ENCODE data around the gene PIM2.
A peak's percentile ranks its signal among the peaks of the same experiment; 100 is the strongest.

Gene PIM2

DNA sequence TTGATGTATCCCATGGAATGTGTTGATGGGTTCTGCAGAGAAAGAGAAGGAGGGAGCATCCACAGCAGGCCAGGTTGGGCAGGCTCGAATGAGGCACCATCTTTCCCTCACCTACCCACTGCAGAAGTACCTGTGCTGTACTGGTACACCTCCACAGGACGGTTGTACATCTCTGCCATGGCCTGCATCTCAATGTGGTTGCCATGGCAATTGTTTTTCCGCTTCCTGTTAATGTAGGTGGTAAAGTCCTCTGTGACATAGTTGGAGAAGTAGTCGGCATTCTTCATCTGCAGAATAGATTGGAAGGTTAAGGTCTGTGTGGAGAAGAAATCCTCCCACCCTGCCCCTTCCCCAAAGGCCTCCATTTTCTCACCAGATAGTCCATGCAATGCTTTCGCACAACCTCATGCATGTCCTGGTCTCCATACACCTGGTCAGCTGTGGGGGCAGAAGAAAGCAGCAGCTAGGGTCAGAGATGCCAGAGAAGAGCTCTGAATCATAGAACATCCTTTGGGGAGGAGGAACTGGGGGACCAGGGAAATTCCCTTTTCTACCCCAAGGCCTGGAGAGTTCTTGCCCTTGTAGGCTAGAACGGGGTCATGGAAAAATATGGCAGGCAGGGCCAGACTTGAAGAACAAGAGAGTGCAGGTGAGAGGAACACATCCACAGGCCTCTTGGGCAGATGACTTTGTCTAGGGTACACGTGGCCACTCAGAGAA lies 15.9 kb upstream of the PIM2 start:
- DNase-seq, result no peak

DNA sequence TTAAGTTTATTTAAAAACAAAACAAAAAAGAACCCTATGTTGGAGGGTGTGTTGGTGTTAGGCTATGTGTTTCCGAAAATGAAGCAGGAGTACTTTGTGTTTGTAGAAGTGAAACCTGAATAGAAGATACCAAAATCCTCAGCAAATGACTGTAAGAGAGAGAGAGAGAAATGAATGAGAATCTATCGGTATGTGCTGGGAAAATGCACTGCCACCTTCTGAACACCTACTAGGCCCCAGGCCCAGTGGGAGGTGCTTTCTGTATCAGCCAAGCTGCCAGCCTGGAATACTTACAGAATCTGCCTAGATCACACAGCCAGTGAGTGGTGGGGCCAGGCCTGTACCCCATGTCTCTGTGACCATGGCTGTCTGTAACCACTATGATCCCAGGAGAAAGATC lies 14.9 kb upstream of the PIM2 start:
- no peak for DNase-seq

DNA sequence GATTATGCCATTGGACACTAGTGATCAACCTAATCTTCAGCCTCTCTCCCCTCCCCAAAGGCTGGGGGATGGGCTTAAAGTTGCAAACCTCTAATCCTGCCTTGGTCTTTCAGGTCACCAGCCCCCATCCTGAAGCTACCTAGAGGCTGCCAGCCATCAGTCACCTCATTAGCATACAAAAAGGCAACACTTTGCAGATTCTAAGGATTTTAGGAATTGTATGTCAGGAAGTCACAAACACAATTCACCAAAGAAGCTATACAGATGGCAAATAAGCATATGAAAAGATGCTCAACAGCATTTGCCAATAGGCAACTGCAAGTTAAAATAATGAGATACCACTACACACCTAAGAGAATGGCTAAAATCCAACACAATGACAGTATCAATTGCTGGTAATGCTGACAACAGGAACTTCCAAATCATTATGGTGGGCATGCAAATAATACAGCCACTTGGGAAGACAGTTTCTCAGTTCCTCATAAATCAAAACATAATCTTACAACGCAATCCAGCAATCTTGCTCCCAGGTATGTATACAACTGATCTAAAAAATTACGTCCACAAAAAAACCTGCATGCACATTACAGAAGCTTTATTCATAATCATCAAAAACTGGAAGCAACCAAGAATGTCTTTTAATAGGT lies 9.0 kb upstream of the PIM2 start:
- DNase-seq, result no peak

DNA sequence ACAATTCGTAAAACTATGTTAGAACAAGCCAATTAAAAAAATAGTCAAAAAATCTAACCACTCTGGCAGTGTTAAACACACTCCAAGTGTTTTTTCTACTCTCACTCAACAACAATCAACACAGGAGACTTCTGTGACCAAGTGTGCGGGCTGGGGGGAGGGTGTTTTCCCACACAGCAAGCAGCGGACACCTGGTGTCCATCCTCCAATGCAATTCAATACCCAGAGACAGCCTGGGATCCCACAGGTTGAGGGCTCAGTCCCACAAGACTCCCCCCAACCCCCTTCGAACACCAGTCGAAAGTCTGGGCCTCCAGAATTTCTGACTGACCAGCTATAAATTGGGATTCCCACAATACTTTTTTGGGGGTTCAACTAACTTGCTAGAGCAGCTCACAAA lies 8.3 kb upstream of the PIM2 start:
- no peak for DNase-seq

DNA sequence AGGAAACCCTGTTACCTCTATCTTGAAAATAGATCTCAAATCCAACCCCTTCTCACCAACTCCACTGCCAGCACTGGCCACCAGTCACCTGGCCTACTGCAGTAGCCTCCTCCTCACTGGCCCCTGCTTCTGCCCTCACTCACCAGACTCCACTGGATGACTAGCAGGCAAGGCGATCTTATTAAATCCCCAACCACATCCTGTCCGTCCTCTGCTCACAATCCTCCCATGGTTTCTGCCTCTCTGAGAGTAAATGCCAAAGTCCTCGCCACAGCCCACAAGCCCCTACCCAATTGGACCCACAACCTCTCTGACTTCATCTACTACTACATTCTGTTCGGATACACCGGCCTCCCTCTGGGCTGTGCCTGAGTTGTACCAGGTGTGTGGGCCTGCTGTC lies 5.4 kb upstream of the PIM2 start:
- DNase-seq, result no peak

DNA sequence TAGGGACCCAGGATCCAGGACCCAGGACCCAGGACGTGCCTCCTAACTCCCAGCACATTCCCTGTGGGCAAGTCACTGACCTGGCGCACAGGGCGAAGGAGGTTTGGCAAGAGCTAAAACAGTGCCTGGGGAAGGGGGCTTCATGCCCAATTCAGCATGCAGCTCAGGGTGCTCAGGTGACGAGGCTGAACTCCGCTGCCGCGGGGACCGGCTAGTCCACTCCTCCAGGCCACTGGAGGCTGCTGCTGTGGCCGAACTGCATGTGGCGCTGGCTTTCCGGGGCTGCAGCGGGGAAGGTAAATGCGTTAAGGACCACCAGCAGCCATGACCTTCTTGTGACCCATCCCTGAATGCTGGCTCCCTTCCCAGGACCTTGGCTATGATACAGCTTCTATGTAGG lies 4.9 kb upstream of the PIM2 start:
- no peak for DNase-seq

DNA sequence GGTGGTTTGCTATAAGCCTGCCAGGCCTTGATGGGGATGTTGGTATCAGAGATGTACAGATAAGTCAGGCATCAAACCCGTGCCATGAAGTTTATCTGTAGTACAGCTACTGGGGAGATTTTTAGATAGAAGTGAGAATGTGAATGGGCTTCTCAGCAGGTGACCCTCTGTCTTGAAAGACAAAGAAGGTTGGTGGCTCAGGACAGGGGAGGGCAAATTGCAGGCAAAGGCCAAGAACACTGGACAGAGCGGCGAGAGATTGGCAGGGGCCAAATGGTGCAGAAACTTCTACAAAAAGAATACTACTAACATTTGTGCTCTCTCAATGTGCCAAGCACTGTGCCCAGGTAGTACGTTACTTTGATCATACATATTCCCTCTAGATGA lies 1.9 kb upstream of the PIM2 start:
- no peak for DNase-seq

DNA sequence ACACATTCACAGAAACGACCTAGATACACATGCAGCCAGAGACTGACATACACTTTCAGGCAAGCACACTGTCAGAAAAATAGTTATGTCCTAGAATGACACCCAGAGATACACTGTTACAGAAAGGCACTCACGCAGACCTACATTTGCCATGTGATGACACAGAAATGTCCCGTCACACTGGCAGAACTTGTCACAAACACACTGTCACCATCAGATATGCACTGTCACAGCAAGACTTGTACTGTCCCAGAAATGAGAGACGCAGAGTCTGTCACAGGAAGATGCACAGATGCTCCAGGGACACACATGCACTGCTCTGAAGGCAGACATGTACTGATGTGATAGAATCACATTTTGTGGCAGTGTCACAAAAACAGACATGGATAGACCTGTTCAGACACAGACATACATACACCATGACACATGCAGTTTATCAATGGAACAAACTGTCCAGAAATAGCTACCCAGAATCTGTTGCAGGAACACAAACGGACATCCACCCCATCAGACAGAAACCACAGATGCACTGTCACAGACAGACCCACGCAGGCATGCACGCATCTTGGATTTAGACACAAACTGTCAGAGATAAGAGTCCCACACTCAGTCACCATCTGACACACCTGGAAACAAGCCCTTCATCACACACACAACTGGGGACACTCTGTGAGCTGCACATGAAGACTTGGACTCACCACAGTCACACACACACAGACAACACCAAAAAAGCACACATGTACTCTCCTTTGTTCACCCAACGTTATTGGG lies 1.3 kb upstream of the PIM2 start:
- no peak for DNase-seq

DNA sequence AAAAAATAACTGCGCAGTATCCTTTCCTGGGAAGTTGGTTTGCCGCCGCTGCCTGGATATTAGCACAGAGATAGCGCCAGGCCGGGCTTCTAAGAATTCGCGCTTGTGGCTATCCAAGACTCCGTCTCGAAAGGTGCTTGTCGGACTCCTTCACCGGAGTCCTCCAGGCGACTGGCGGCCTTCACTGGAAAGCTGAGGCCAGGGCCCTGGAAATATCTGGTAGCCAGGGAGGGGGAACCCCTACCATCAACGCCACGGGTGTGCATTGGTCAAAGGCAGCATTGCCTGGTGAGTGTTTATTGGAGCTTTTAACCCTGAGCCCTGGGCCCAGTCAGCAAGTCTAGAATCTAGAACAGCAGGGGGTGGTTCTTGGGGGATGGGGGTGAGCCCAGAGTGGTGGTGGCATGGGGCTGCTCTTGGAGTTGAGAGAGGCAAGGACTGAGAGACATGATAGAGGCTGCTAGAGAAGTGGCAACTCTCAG lies 577 bp upstream of the PIM2 start:
- no peak for DNase-seq

DNA sequence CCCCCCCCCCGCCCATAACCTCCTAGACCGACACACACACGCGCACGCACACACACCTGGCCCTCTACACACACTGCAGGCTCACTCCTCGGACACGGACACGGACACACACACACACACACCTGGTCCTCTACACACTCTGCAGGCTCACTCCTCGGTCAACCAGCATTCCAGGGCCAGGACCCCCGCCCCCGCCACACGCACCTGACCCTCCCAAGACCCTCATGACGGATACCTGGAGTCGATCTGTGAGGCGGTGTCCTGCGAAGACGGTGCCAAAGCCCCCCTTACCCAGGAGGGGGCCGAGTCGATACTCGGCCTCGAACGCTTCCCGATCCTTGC lies 552 bp downstream of the PIM2 start:
- DNase-seq, result no peak

DNA sequence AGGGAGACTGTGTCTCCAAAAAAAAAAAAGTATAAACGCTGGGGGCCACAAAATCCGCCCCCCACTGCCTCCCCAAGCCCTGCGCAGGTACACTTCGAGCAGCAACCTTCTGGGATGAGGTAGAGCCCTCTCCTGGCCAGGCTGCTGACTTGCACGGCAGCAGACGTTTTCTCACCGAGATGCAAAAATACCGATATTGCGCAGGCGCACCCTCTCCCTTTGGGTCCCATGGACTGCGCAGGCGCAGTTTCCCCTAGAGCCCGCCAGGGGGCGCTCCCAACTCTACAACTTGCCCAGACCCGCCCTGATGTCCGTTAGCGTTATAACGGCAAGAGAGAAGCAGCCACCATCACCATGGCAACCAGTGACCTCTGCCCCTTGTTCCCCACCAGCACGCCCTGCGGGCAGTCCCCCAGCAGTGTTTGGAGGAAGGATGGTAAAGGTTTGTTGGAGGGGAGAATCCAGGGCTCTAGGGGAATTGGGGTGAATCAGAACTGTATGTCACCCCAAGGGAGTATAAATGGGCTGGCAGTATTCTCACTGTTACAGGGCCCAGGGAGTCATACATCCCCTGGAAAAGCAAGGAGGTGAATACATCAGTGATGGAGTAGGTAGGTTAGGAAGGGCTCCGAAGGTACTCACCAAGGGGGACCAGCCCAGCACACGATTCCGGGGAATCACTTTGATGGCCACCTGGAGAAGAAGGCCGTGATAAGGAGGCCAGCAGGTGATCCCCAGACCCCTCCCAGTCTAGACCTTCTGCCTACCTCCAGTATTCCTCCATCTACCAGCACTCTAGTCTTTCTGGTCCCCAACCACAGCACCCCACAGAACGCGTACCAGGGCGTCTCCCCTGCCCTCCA lies 1.5 kb downstream of the PIM2 start:
- DNase-seq, result peak; percentile 83

- no peak for DNase-seq
These were observed 4.0 kb downstream of the PIM2 start for GRCh38 chrX:48914593-48915493.

DNA sequence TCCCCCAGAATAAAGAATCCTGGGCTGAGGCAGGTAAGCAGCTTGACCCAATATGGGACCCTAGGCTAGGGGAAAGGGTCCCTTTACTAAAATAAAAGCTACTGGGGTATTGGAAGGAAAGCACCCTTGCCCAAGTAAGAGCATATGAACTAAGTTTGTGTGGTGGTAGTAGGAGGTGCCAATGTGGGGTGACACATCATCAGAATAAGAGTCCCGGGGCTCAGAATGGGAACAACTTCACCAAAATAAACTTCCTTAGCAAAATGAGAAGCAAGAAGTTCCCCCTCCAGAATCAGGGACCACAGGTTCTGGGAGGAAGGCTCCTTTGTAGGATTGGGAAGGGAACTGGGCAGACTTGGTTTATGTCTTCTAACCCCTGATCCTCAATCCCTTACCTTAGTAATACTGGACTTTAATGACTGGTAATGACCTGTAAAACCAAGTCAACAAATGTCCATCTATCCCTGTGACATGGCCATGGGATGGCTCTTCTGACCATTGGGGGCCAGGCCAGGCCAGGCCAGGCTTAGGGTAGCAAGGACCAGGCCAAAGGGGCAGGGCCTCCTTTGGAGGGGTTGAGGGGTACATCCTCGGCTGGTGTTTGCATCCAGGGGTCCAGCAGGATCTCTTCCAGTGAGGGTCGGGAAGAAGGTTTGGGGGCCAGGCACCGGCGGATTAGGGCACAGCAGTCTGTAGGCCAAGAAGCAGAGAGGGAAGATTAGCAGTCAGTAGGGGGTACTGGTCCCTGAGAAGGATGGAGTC lies 5.0 kb downstream of the PIM2 start:
- no peak for DNase-seq

DNA sequence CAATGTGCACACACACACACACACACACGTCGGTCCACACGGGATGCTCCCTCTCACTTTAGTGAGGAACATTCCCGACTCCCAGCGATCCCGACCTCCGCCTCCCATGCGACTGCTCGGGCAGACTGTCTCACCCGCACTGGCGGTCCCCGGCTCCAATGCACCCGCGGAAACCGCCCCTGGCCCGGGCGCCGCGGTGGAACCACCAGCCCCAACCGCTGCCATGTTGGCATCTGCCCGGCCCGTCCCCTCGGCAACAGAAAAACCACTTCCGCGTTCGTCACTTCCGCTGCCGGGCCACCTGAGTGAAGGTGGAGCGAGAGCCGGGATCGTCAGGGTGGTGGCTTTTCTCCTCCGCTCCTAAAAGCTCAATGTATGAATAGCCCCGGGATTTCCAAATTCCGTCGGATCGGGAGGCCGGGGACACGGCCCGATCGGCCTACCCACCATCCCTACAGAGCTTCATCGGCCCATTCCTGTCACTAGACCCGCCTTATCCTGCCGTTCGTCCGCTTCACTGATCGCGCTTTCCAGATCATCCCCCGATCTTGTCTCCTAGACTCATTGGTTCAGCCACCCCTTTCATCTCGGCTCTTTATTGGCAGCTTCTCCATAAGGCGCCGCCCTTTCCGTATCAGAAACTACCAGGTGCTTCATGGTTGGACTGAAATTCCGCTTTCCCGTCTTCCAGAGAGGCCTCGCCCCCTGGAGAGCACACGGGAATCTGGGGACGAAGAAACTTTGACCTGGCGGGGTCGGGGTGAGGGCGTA lies 7.2 kb downstream of the PIM2 start, which contains the start of gene SLC35A2:
Gene SLC35A2, minus strand, starts transcription at position 235 of the 771 bp plus-strand sequence. Its CDS starts 10 bp downstream, at position 225.
- DNase-seq, result peak; percentile 82

- DNase-seq, result no peak
These were observed 7.9 kb downstream of the PIM2 start for GRCh38 chrX:48910926-48911411.

- DNase-seq, result no peak
These were observed 9.0 kb downstream of the PIM2 start for GRCh38 chrX:48909703-48910294.

- no peak for DNase-seq
These were observed 10.2 kb downstream of the PIM2 start for GRCh38 chrX:48908600-48908999.

DNA sequence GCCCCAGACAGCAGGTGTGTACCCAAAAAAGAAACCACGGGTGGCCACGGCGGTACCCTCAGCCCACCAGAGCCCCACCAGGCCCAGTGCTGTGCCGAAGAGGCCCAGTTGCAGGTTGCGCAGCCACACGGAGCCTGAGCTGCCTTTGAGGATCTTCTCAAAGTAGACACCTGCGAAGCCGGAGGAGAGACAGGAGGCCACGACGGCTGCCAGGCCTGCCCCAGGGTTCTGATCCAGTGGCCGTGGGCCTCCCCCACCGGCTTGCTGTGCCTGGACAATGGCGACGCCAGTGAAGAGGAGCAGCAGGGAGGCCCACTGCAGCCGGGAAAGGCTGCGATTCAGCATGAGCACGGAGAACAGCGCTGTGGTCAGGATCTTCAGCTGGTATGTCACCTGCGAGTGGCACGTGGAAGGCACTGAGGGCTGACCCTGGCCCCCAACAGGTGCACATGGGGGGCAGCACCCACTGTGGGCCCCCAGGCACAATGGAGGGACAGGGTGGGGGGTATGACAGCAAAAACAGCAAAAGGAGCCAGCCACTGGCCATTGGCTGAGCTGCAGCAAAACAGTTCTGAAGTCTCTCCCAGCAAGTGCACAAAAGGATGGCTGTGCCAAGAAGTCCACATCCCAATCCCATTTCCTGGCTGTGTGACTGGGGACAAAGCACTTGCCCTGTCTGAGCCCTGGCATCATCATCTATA lies 13.6 kb downstream of the PIM2 start:
- DNase-seq, result no peak

GRCh38 chrX:48904626-48905025 lies 14.2 kb downstream of the PIM2 start:
- DNase-seq, result no peak
